Tibial nerve (tissue), 4 donors: Measurements from ENCODE around the gene NEDD4. TPM values are rescaled to one million over a fixed set of nuclear protein-coding genes. Genes with fewer than 3 reads are reported as not detected.
A peak's percentile ranks its signal among the peaks of the same experiment; 100 is the strongest.

Experiments
- DNase-seq, 2 donors: peaks; one replicate each; pipeline ENCODE4 v3.0.0-alpha.2; 2019; ENCODE audit warnings: low spot score in 2 of 2
- H3K27ac ChIP-seq, 4 donors: fragments of 200-600 bp; sonication (generic) in 3 of 4; one replicate each; pipeline ENCODE4 v1.5.1; 2017 to 2019; ENCODE audit warnings: mild to moderate bottlenecking in 1 of 4
- H3K27me3 ChIP-seq, 2 donors: fragments of 200-600 bp; sonication (generic) in 1 of 2; one replicate each; pipeline versions ENCODE4 v1.5.1 to v1.6.0; 2017 to 2019
- H3K36me3 ChIP-seq, 3 donors: fragments of 200-600 bp; sonication (generic); one replicate each; pipeline ENCODE4 v1.5.1; 2018 to 2019
- H3K4me1 ChIP-seq, 4 donors: fragments of 200-600 bp; sonication (generic) in 3 of 4; one replicate each; pipeline ENCODE4 v1.5.1; 2017 to 2019
- H3K4me3 ChIP-seq, 4 donors: fragments of 200-600 bp; sonication (generic) in 3 of 4; one replicate each; pipeline ENCODE4 v1.5.1; 2017 to 2019; ENCODE audit warnings: mild to moderate bottlenecking in 1 of 4, moderate library complexity in 1 of 4
- H3K9me3 ChIP-seq, 4 donors: fragments of 200-600 bp; sonication (generic) in 3 of 4; one replicate each; pipeline ENCODE4 v1.5.1; 2017 to 2019
- EP300 ChIP-seq, 2 donors: sonication (generic); formaldehyde crosslinking; IDR thresholded peaks; one replicate each; pipeline ENCODE4 v1.6.1; 2017; ENCODE audit warnings: antibody characterized with exemption in 2 of 2, mild to moderate bottlenecking in 1 of 2
- POLR2A ChIP-seq, 2 donors: fragments of 450-650 bp; IDR thresholded peaks; one replicate each; pipeline ENCODE4 v1.6.1; 2017; ENCODE audit warnings: antibody characterized with exemption in 2 of 2, mild to moderate bottlenecking in 2 of 2, moderate library complexity in 2 of 2
- WGBS, 2 donors: methylation state at CpG; one replicate each; pipeline ENCODE4 v1.1.5; 2018; 5-methylcytosine and 5-hydroxymethylcytosine counted together
- total RNA-seq, 4 donors: library from RNA; depleted of rRNA; stranded (reverse); fragments of >200 nt; gene quantifications; one replicate each; pipeline ENCODE4 v1.1.0, GENCODE V29; 2016
- TF ChIP-seq, protein P1 (sequence below), 5 experiments: fragments of 200-600 bp in 3 of 5; fragments of 450-650 bp in 2 of 5; sonication (generic) in 3 of 5; IDR thresholded peaks; one replicate each; pipeline ENCODE4 v1.5.1; 2016 to 2019; ENCODE audit warnings: antibody characterized with exemption in 5 of 5, mild to moderate bottlenecking in 3 of 5, moderate library complexity in 2 of 5

Gene NEDD4
- total RNA-seq, 4 donors from 2014 or later = 8.4 to 12.9 (median 12.2) TPM

DNA sequence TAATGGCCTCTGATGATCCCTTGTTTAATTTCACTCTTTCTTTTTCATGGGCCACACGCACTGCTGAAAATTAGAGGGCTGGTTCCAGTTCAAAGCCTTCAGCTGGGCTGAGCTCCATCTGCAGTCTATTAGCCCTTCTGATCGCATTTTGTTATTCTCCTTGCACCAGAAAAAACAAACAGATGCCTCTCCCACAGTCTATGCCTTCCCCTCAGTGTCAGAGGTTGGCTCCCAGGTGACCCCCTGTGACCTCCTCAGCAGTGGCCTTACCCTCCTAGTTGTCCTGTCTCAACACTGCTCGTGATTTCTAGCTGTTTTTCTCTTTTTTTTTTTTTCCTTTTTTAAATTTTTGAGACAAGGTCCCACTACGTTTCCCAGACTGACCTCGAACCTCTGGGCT, 173.4 kb downstream of the NEDD4 start:
- H3K9me3 ChIP-seq = no peaks in the 10 kb centered on the region
- no peak overlapping the region for H3K4me3 ChIP-seq
- H3K36me3 ChIP-seq = no peaks in the 10 kb centered on the region
- WGBS, 2 donors = 40 to 56% methylated on average over 5 of the region's 5 CpGs
- TF ChIP-seq EP300 (IDR thresholded peaks at IDR 0.05) (no peak), POLR2A (IDR thresholded peaks at IDR 0.05) (no peak)
- TF ChIP-seq, protein P1, sequence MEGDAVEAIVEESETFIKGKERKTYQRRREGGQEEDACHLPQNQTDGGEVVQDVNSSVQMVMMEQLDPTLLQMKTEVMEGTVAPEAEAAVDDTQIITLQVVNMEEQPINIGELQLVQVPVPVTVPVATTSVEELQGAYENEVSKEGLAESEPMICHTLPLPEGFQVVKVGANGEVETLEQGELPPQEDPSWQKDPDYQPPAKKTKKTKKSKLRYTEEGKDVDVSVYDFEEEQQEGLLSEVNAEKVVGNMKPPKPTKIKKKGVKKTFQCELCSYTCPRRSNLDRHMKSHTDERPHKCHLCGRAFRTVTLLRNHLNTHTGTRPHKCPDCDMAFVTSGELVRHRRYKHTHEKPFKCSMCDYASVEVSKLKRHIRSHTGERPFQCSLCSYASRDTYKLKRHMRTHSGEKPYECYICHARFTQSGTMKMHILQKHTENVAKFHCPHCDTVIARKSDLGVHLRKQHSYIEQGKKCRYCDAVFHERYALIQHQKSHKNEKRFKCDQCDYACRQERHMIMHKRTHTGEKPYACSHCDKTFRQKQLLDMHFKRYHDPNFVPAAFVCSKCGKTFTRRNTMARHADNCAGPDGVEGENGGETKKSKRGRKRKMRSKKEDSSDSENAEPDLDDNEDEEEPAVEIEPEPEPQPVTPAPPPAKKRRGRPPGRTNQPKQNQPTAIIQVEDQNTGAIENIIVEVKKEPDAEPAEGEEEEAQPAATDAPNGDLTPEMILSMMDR (IDR thresholded peaks at IDR 0.05) = no peak
- peak in 1 of 2 donors; percentile 10 for DNase-seq
- no peaks in the 10 kb centered on the region for H3K27me3 ChIP-seq
- peak overlapping the region in 2 of 4 donors; percentile 23 to 39 for H3K27ac ChIP-seq
- peaks cover 0 to 27% (median 0%) of the 10 kb centered on the region in 4 donors for H3K4me1 ChIP-seq

DNA sequence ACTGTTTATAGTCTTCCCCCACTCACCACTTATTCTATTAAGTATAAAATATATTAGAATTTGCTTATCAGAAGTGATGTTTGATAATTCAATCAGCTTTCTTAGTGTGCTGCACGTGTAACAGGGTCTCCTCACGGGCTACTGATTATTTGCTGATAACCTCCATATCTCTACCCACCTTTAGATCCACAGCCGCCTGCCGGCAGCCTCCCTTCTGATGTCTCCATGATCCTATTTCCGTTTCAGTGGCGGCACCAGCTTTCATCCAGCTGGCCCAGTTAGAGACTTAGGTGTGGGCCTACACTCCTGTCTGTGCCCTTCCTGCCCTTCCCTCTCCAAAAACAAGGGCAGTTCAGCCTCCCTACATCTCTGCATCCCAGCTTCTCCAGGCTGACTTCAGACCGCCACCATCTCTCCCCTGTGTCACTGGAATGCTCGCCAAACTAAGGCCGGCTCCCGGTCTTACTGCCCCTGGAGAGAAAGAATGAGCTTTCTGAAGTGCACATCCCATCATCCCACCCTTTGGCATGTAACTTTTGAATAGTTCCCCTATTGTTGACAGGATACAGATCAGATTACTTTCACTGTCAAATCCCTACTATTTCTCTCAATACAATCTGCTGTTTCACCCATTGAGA, 173.9 kb downstream of the NEDD4 start:
- H3K4me3 ChIP-seq = no peak overlapping the region
- DNase-seq = no peak
- H3K27ac ChIP-seq = peak overlapping the region in 2 of 4 donors; percentile 23 to 39
- no peak for TF ChIP-seq POLR2A (IDR thresholded peaks at IDR 0.05)
- TF ChIP-seq, protein P1 (IDR thresholded peaks at IDR 0.05) = no peak
- no peak for TF ChIP-seq EP300 (IDR thresholded peaks at IDR 0.05)
- no peaks in the 10 kb centered on the region for H3K36me3 ChIP-seq
- H3K9me3 ChIP-seq = no peaks in the 10 kb centered on the region
- no peaks in the 10 kb centered on the region for H3K27me3 ChIP-seq
- peaks cover 0 to 27% (median 0%) of the 10 kb centered on the region in 4 donors for H3K4me1 ChIP-seq
- 52 to 57% methylated on average over 10 of the region's 10 CpGs for WGBS, 2 donors

DNA sequence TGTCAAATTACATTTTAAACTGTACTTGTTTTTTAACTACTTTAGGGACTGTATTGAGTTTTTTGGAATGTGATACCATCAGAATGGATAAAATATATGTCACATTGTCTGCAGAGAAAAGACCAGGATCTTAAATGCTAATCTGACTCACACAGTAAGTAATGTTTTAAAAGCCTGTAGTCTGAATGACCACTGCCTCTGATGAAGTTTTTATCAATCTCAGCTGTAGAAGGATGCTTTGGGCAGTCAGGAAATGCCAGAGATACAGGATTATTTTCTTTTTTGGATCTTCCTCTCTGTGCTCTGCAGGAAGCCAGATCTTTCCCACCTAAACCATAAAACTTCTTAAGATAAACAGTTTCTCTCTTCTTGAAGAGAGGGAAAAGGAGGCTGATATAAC, 177.4 kb downstream of the NEDD4 start:
- TF ChIP-seq EP300 (IDR thresholded peaks at IDR 0.05) (no peak), POLR2A (IDR thresholded peaks at IDR 0.05) (no peak)
- TF ChIP-seq, protein P1 (IDR thresholded peaks at IDR 0.05) = no peak
- H3K4me3 ChIP-seq = no peak overlapping the region
- no peak overlapping the region for H3K27ac ChIP-seq
- H3K36me3 ChIP-seq = no peaks in the 10 kb centered on the region
- no peaks in the 10 kb centered on the region for H3K9me3 ChIP-seq
- DNase-seq = no peak
- peaks cover 0 to 11% (median 0%) of the 10 kb centered on the region in 4 donors for H3K4me1 ChIP-seq
- H3K27me3 ChIP-seq = no peaks in the 10 kb centered on the region

DNA sequence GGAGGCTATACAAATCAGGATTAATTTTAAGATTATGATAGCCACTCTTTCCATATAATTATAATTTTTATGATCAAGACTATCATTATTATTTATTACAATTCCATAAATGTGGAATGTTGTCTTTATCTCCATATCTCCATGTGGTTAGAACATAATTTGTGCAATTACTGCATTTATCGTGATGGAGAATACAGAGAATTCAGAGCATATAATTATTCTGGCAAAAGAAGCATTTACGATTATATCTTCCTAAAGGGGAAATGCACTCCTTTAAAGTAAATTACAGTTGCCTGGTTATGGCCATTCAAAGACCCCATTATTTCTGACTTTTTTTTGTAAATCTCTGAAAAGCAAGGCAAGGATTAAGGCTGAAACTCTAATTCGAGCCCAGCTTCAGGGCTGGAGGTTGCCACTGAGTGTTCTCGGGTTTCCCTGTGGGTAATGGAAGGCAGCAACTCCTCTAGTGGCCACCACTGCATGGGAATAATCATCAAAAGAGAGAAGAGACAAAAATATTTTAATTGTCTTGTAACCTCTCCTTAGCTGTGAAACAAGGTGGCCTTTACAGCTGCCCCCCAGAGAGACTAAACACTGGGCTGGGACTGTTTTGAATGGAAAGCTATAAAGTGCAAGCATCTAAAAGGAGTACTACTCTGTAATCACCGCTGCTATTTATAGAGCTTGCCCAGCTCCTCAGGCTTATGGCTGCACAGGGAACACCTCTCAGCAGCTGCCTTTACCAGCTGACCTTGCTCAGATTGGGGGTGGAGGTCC, 190.6 kb downstream of the NEDD4 start:
- WGBS, 2 donors = 53 to 54% methylated on average over 5 of the region's 5 CpGs
- H3K27ac ChIP-seq = no peak overlapping the region
- H3K4me3 ChIP-seq = no peak overlapping the region
- no peak for DNase-seq
- no peaks in the 10 kb centered on the region for H3K27me3 ChIP-seq
- no peaks in the 10 kb centered on the region for H3K9me3 ChIP-seq
- H3K4me1 ChIP-seq = peaks cover 0 to 6% (median 0%) of the 10 kb centered on the region in 4 donors
- TF ChIP-seq EP300 (IDR thresholded peaks at IDR 0.05) (no peak), POLR2A (IDR thresholded peaks at IDR 0.05) (no peak)
- TF ChIP-seq, protein P1 (IDR thresholded peaks at IDR 0.05) = no peak
- H3K36me3 ChIP-seq = no peaks in the 10 kb centered on the region

DNA sequence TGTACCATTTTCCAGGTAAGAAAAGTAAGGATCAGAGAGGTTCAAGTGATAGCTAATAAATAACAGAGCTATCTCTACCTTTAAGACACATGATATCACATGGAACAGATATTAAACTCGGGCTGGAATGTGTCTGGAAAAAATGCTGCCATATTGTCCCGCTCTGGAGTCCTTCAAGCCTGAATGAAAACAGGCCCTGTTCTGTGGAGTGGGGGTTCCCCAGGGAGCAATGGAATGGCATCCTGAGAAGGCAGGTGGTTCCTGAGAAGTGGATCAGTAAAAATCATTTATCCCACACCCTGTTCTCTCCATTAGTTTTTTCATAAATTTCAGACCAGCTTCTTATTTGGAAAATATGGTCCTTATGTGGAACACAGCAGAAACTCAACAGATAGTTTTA, 193.2 kb downstream of the NEDD4 start:
- no peak for DNase-seq
- no peak overlapping the region for H3K4me3 ChIP-seq
- TF ChIP-seq, protein P1 (IDR thresholded peaks at IDR 0.05) = no peak
- no peak for TF ChIP-seq POLR2A (IDR thresholded peaks at IDR 0.05)
- TF ChIP-seq EP300 (IDR thresholded peaks at IDR 0.05) = no peak
- H3K36me3 ChIP-seq = no peaks in the 10 kb centered on the region
- H3K4me1 ChIP-seq = peaks cover 0 to 6% (median 0%) of the 10 kb centered on the region in 4 donors
- no peaks in the 10 kb centered on the region for H3K27me3 ChIP-seq
- WGBS, 2 donors = 83 to 87% methylated on average over 2 of the region's 2 CpGs
- no peak overlapping the region for H3K27ac ChIP-seq
- H3K9me3 ChIP-seq = no peaks in the 10 kb centered on the region
